GM23248 (cell line): ENCODE results near the gene TMEM63C.

Source experiments
- EZH2 ChIP-seq: fragments of 200-600 bp; sonication (generic); IDR thresholded peaks from 2 replicates; pipeline ENCODE4 v1.6.1; 2018; ENCODE audit warnings: antibody characterized with exemption, mild to moderate bottlenecking; ENCODE audit not compliant: insufficient read depth, poor library complexity, severe bottlenecking
- EZH2phosphoT487 ChIP-seq: fragments of 200-600 bp; sonication (generic); IDR thresholded peaks from 2 replicates; pipeline ENCODE4 v1.6.1; 2018; ENCODE audit warnings: antibody characterized with exemption, moderate library complexity, mild to moderate bottlenecking, low read depth; ENCODE audit not compliant: insufficient read depth

GRCh38 chr14:77186911-77187648 lies 5.5 kb downstream of the TMEM63C start:
- TF ChIP-seq EZH2: no peak
- TF ChIP-seq EZH2phosphoT487: no peak
